Measurements from ENCODE around the gene FAM110C.

The FAM110C gene

DNA sequence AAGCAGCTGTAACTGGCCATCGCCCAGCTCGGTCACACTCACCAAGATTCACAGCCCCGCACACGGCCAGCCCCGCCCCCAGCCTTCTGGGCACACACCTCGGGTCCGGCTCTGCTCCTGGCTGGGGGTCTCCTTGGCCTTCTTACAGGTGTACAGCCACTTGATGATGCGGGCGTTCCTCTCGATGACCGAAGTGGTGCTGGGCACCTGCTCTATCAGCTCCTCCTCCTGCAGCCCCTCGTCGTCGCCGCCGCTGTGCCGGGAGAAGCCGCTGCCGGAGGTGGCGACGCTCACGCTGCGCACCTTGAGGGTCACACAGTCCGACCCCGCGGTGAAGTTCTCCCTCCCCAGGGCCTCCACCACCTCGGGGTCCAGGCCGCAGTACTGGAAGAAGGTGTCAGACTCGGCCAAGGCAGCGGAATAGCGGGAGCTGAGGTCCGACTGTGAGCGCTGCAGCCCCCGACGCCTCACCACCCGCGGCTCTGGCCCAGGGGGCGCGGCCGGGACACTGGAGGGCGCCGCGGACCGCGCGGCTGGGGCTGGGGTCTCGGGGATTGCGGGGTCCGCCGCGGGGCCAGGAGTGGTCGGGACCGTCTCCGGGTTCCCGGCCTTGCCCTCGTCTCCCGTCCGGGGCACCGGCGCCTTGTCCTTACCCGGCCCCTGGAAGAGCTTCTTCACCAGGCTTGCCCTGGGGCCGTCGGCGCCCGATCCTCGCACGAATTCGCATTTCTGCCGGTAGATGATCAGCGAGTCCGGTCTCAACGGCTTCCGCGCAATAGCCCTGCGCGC is 769 bp downstream of the FAM110C start:
- Histone ChIP-seq H3K27me3 (peaks cover 8% of the 10 kb centered on the region), H3K4me1 (no peaks in the 10 kb centered on the region), H3K9me3 (no peaks in the 10 kb centered on the region), H3K36me3 (no peaks in the 10 kb centered on the region), H3K4me3 (ENCODE audit: low read depth, low read length) (no peak overlapping the region)
- TF ChIP-seq, protein P1, sequence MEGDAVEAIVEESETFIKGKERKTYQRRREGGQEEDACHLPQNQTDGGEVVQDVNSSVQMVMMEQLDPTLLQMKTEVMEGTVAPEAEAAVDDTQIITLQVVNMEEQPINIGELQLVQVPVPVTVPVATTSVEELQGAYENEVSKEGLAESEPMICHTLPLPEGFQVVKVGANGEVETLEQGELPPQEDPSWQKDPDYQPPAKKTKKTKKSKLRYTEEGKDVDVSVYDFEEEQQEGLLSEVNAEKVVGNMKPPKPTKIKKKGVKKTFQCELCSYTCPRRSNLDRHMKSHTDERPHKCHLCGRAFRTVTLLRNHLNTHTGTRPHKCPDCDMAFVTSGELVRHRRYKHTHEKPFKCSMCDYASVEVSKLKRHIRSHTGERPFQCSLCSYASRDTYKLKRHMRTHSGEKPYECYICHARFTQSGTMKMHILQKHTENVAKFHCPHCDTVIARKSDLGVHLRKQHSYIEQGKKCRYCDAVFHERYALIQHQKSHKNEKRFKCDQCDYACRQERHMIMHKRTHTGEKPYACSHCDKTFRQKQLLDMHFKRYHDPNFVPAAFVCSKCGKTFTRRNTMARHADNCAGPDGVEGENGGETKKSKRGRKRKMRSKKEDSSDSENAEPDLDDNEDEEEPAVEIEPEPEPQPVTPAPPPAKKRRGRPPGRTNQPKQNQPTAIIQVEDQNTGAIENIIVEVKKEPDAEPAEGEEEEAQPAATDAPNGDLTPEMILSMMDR (IDR thresholded peaks at IDR 0.05; ENCODE audit: low read depth, low read length): no peak
- DNase-seq: no peak

DNA sequence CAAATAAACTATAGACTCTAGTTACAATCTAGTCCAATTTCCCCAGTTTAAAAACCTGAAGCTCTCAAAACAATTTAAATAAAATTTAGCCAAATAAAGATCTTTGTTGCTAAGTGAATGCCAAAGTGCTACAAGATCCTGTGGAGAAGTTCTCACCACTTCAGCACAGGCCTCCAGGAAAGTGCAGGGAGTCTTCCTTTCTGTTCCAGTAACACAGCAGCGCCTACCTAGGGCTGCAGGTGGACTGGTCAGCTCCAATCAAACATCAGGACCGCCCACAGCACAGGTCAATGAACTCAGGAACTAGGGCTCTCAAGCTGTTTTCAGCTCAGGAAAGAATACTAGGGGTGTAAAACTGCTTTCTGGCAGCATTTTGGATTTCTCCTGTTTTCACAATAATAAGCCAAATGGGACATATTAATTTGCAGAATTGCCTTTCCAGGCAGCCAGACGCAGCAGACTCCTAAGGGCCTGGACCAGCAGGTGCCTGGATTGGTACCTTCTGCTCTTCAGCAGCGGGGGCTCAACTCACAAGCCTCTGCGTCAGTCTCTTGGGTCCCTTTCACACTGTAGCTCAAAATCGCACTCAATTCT is 1.5 kb downstream of the FAM110C start:
- H3K4me1 ChIP-seq: no peaks in the 10 kb centered on the region
- no peak for DNase-seq
- H3K9me3 ChIP-seq: no peaks in the 10 kb centered on the region
- TF ChIP-seq, protein P1 (IDR thresholded peaks at IDR 0.05; ENCODE audit: low read depth, low read length): no peak
- peaks cover 8% of the 10 kb centered on the region for H3K27me3 ChIP-seq
- no peak overlapping the region for H3K4me3 ChIP-seq (ENCODE audit: low read depth, low read length)
- H3K36me3 ChIP-seq: no peaks in the 10 kb centered on the region

- Histone ChIP-seq H3K4me3 (ENCODE audit: low read depth, low read length) (no peak overlapping the region), H3K9me3 (no peaks in the 10 kb centered on the region), H3K27me3 (peaks cover 8% of the 10 kb centered on the region), H3K36me3 (no peaks in the 10 kb centered on the region), H3K4me1 (no peaks in the 10 kb centered on the region)
- TF ChIP-seq, protein P1 (IDR thresholded peaks at IDR 0.05; ENCODE audit: low read depth, low read length): no peak
- DNase-seq: no peak
Observed at GRCh38 chr2:42788-43187, 3.5 kb downstream of the FAM110C start.

GRCh38 chr2:40465-40864 is 5.8 kb downstream of the FAM110C start:
- no peaks in the 10 kb centered on the region for H3K4me1 ChIP-seq
- H3K4me3 ChIP-seq (ENCODE audit: low read depth, low read length): no peak overlapping the region
- no peak for DNase-seq
- H3K27me3 ChIP-seq: peaks cover 6% of the 10 kb centered on the region
- H3K9me3 ChIP-seq: no peaks in the 10 kb centered on the region
- no peaks in the 10 kb centered on the region for H3K36me3 ChIP-seq
- TF ChIP-seq, protein P1 (IDR thresholded peaks at IDR 0.05; ENCODE audit: low read depth, low read length): no peak

GRCh38 chr2:38155-38554 is 8.2 kb downstream of the FAM110C start:
- TF ChIP-seq, protein P1 (IDR thresholded peaks at IDR 0.05; ENCODE audit: low read depth, low read length): no peak
- H3K4me3 ChIP-seq (ENCODE audit: low read depth, low read length): no peak overlapping the region

DNA sequence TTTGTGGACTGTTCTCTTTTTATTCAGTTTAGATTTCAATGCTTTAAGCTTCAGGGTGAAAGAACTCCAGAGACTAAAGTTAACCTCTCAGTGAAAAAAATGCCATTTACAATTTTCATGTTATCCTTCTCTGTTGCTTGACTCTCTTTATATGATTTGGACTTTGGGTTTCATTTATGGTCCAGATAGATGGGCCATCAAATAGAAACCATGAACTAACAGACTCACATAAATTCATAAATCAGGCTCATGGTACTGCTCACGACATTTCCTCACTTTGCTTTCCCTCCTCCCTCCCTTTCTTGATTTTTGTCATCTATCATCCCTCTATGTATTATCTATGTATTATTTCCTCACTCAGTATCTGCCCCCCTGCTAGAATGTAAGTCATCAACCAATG is 10.0 kb downstream of the FAM110C start:
- TF ChIP-seq, protein P1 (IDR thresholded peaks at IDR 0.05; ENCODE audit: low read depth, low read length): no peak
- no peaks in the 10 kb centered on the region for H3K36me3 ChIP-seq
- H3K9me3 ChIP-seq: no peaks in the 10 kb centered on the region
- DNase-seq: no peak
- H3K4me1 ChIP-seq: no peaks in the 10 kb centered on the region
- H3K27me3 ChIP-seq: no peaks in the 10 kb centered on the region
- no peak overlapping the region for H3K4me3 ChIP-seq (ENCODE audit: low read depth, low read length)

More at GRCh38 chr2:38155-38554, 8.2 kb downstream of the FAM110C start:
- Histone ChIP-seq H3K36me3 (no peaks in the 10 kb centered on the region), H3K4me1 (no peaks in the 10 kb centered on the region), H3K27me3 (no peaks in the 10 kb centered on the region), H3K9me3 (no peaks in the 10 kb centered on the region)
- DNase-seq: no peak
